GM19463 (cell line): ENCODE measurements around the gene AFF2.

Experiments used
- ATAC-seq: cut with Tn5 transposase; IDR thresholded peaks from one replicate; pipeline ENCODE4 v1.9.1; 2021; ENCODE audit warnings: mild to moderate bottlenecking, moderate library complexity; ENCODE audit not compliant: unreplicated experiment

The AFF2 gene

DNA sequence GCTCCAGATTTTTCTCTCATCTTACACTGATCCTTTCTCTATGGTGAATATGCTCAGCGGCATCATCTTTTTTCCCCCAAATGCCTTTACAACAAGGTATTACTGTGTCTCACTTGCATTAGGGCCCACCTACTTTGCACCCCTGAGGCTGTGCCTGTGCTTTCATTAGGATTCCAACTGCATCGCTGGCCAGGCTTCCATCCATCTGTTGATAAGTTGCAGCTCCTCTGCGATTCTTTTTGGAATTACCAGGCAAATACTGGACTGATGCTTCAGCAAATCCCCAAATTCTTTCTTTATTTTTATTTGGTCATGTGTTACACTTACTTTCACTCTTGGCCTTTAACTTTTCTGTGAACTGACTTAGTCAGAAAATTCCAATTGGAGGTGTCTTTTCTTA, 77.3 kb downstream of the AFF2 start:
- no peak for ATAC-seq

GRCh38 chrX:148580016-148580415, 79.6 kb downstream of the AFF2 start:
- no peak for ATAC-seq

- no peak for ATAC-seq
Measured at GRCh38 chrX:148582353-148582752, 81.9 kb downstream of the AFF2 start.

DNA sequence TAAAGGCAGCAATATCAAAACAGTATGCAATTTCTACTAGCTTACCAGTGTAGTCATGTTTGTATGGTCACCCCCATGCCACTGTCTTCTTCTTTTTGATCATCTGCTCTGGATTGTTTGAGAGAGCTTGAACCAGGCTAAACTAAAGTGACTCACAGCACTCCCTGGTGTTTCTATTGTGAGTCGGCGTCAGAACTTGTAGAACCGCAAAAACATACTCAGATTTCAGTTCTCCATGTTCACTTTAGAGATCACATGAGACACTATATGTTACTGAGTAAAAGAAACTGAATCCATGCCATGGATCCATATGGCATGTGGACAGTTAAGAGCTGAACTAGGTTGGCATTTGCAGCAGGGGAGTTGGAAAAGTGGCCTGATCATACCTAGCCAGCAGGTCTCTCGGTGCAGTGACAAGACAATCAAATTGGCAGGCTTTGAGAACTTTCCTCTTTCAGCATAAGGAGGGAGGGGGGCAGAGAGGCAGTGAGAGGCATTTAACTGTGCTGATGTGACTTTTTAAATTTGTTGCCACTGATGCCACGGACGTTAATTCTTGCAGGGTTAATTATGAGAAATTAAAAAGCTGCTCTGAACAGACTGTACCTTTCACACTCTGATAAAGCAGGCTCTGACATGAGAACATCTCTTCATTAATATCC, 88.4 kb downstream of the AFF2 start:
- ATAC-seq: peak; percentile 55

- ATAC-seq: no peak
Measured at GRCh38 chrX:148592595-148592994, 92.2 kb downstream of the AFF2 start.

DNA sequence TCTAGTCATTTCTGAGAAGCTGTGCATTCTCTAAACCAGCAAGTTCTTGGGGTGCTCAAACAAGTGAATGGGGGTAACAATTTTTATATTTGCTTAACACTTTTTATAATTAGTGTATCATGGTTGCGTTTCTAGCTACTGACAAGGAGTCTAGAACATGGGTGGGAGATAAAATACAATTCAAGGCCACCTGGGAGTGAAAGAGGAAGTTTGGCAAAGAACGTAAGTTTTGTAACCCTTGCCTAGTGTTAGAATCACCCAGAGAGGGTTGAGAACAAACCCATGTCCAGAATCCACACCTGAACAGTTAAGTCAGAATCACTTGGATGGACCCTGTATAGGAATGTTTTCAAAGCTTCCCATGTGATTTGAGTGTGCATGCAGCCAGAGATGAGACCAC, 92.7 kb downstream of the AFF2 start:
- ATAC-seq: no peak

- ATAC-seq: no peak
Measured at GRCh38 chrX:148593987-148594386, 93.6 kb downstream of the AFF2 start.

GRCh38 chrX:148599404-148599803, 99.0 kb downstream of the AFF2 start:
- no peak for ATAC-seq

DNA sequence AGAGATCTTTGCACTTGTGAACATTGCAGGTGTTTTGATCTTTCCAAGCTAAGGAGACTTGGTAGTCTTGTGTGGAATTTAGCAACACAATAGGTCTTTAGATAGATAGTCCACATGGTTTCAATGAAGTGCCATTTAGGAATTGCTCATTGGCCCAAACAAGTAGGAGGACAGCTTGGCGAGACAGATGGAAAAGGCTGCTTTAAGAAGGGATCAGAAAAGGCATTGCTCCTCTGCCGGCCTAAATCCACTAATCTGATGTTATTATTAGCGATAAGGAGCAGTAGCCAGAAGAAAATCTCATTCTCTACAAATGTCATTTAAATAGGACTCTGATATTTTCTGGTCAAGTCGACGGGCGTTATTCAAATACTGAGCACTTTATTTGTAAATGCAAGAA, 99.7 kb downstream of the AFF2 start:
- ATAC-seq: no peak

DNA sequence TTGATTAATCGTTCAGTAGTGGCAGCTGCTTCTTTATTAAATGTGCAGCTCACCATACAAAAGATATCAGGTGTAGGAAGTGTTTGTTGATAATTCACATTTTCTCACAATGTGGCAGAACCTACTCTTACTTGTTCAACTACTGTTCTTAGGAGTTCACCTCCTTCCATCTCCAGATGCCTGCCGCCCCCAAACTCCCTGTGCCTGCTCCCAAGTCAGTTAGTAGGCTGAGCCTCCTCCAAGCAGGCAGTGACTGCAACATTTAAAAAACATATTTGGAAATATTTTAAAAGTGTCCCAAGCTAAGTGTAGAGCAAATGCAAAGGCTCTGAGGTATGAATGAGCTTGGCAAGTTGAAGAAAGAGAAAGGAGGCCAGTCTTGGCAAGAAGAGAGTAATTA, 100.2 kb downstream of the AFF2 start:
- ATAC-seq: no peak

DNA sequence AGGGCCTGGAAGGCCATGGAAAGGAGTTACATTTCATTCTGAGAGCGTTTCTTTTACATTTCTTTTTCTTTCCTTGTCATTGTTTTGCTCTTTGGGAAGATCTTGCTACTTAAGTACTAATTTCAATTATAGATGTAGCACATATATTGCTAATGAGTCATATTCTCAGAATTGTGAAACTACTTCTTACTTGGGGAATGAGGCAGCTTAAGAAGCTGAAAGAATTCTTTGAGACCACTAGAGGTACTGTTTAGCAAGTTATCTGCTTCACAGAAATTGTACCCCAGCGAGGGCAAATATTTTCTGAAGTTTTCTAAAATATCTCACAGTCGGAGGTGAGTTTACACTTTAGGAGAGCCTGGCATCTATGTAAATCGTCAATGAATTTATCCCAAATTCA, 100.6 kb downstream of the AFF2 start:
- ATAC-seq: no peak

DNA sequence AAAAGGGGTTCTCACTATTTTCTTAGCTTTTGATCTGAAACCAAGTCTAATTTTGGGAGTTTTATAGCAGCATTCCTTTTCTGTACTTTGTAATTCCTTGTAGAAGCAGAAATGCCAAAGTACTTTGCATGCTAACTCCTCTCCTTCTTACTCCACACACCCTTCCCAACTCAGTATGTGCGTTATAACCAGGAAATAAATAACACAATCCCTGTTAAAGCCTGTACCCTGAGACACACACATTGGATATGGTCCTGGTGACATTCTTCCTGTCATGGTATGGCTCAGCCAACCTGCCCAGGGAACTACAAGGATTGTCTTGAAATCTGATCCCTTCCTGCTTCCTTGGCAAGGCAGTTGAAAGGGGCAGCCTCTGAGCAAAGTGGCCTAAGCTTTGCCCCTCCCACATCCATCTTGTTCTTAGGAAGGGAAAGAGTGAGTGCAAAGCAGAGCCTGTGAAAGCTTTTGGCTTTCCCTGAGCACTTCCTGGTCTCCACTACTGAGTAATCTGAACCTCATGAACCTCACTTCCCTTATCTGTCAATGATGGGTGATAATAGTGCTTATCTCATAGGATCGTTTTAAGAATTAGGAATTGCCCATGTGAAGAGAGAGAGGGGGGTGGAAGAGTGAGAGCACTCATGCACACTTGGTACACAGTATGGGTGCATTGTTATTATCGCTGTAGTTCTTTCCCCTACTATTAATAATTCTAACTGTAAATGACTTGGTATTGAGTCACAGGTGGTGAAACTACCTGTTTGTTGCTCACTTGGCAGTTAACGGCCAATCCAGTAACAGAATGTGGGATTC, 109.3 kb downstream of the AFF2 start:
- peak; percentile 67 for ATAC-seq

DNA sequence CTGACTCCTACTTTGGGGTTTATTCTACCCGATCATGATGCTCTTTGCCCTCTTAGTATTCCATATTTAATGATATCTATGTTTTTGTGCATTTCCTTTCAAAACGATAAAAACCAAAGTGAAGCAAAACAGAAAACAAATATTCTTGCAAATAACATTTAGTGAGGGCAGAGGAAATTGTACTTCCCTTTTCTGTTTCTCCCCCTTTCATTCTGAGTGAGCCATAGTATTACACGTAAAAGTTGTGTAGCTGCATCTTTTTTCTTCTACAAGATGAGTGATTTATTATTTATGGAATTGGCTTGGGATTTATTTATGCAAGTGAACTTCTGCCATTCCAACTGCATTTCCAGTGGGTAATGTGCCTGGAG, 109.9 kb downstream of the AFF2 start:
- peak; percentile 45 for ATAC-seq

GRCh38 chrX:148611993-148612392, 111.6 kb downstream of the AFF2 start:
- peak; percentile 41 for ATAC-seq

- peak; percentile 9 for ATAC-seq
Measured at GRCh38 chrX:148612431-148612830, 112.0 kb downstream of the AFF2 start.

DNA sequence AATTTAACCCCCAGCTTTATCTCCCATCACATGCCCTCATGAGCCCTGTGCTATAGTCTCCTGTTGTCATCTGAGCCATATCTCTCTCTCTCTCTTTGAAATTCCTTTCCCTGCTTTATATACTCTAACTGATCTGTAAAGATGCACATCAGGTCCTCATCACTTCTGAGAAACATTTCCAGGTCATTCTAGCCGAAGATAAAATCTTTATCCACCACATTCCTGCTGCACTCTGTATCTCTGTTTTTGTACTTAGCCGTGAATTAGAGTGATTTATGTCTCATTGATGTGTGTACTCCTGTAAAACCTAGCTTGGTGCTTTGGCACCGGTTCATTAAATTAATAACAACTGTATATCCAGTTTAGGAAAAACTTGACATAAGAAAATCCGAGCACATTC, 113.2 kb downstream of the AFF2 start:
- ATAC-seq: no peak

DNA sequence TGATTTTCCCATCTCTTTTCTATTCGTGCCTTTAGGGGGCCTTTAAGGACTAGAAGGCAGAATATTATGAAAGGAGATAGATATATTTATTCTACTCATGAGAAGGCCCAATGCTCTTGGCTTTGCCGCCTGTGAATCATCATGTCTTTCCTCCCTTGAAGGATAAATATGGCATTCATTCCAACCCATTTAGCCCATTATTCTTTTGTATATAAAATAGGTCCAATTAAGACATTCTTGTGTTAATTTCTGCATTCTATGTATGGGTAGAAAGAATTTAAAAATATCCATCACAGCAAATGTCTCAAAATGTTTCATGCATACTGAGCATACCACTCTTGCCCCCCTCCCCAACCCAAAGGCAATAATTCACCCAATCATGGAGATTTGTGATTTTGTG, 115.1 kb downstream of the AFF2 start:
- ATAC-seq: no peak

DNA sequence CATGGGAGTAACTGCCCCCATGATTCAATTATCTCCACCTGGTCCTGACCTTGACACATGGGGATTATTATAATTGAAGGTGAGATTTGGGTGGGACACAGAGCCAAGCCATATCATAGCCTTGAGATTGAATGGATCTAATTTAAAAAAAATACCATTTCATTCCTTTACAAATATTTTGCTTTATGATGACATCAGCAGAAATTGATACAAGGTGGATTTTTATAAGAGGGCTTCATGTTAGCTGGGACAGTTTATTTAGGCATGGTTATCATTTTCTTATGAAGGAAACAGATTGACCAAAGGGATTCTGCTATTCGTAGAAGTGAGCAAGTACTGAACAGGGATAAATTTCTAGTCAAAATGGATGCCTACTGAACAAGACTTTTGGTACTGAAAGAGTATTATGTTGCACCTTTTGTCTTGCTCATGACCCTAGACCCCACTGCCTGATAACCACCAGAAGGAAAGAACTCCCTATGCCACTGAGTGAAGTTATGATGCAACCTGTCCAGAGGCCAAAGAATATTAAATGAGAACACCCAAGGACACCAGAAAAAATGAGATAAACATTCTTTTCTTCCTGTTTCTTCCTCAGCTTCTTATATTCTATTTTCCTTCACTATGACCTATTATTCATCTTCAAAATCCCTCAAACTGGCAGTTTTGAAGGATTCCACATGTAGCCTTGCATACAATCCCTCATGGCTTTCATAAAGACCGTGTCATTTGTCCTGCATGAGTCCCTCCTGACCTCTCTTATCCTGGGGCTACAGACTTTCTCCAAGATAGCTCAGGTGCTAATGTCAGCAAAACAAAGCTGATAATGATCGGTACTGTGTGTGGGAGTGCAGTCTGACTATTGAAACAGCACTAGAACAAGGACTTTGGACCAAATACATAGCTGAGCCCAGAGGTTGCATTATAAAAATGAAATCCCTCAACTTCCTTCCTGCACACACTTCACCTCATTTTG, 118.3 kb downstream of the AFF2 start:
- ATAC-seq: no peak

GRCh38 chrX:148620023-148620422, 119.6 kb downstream of the AFF2 start:
- no peak for ATAC-seq

DNA sequence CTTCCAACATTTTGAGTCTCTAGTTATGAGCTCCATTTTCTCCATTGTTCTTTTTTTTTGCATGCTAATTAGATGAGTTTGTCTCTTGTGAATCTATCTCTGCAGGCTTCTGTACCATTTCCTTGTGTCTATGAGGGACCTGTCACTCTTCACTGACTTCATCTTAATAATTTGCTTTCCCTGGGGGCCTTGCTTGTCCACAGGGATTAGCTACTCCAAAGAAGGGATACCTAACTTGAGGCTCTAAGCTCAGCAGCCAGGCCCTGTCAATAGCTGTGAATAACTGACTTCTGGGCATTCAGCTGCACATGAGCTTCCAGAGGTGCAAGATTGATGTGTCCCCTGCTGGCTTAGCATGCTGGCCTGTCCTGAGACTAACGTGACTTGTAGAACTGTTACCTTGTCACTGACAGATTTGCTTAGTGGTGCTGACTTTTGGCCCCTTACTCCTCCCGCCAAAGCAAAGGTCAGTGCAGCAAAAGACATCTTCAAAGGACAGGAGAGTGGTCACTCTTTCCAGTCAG, 124.6 kb downstream of the AFF2 start:
- ATAC-seq: no peak

- ATAC-seq: no peak
Measured at GRCh38 chrX:148628621-148629020, 128.2 kb downstream of the AFF2 start.
